ENCODE measurements around the gene LAMA2.

The LAMA2 gene

DNA sequence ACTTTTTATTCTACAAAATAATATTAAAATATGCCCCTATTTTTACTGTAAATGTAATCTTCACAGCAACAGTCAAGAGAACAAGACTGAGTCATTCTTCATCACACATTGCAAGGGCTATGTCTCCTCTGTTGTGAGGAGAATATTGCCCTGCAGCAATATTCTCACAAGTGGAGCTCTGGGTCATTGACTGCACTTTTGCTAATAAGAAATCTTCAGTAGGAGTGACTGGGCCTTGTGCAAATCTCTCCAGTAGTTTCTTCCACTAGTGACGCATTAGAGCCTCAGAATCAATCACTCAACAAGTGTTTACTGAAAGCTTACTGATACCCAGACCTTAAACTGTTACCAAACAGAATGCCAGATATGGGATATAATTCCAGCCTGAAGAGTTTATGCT lies 49.1 kb downstream of the LAMA2 start:
- TF ChIP-seq CREB1 (IDR thresholded peaks at IDR 0.05; ENCODE audit: low read depth) (no peak), CEBPB (IDR thresholded peaks at IDR 0.05) (no peak), RAD21 (IDR thresholded peaks at IDR 0.05; ENCODE audit: low read depth) (no peak), TCF12 (IDR thresholded peaks at IDR 0.05; ENCODE audit: low read depth) (no peak)

DNA sequence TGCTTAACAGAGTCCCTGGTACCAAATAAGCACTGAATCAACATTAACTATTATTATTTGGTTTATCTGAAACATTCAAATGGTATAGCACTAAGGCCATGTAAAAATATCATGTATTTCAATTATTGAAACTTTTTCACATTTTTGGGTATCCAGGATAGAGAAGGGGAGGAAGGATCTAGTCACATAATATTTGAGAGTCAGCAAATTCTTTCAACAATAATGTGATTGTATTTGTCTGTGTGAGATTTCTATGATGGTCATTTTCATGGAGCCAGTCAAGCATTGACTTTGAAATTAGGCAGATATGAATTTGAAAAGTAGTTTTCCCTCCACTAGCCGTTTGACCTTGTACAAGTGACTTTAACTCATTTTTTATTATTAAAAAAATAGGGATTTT lies 67.9 kb downstream of the LAMA2 start:
- TF ChIP-seq NFIC (IDR thresholded peaks at IDR 0.05) (no peak), EP300 (IDR thresholded peaks at IDR 0.05; ENCODE audit: borderline replicate concordance) (no peak), ZBTB7A (IDR thresholded peaks at IDR 0.05; ENCODE audit: low read depth) (no peak), TEAD4 (IDR thresholded peaks at IDR 0.05) (no peak), YY1 (IDR thresholded peaks at IDR 0.05; ENCODE audit: low read depth) (no peak), CEBPB (IDR thresholded peaks at IDR 0.05) (no peak), TAF1 (IDR thresholded peaks at IDR 0.05; ENCODE audit: low read depth) (no peak), TCF12 (IDR thresholded peaks at IDR 0.05; ENCODE audit: low read depth) (no peak), FOXM1 (IDR thresholded peaks at IDR 0.05; ENCODE audit: borderline replicate concordance, low read depth) (no peak), RAD21 (IDR thresholded peaks at IDR 0.05; ENCODE audit: low read depth) (no peak), CREB1 (IDR thresholded peaks at IDR 0.05; ENCODE audit: low read depth) (no peak)
- TF ChIP-seq, protein P1, sequence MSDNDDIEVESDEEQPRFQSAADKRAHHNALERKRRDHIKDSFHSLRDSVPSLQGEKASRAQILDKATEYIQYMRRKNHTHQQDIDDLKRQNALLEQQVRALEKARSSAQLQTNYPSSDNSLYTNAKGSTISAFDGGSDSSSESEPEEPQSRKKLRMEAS (IDR thresholded peaks at IDR 0.05): no peak
- TF ChIP-seq, protein P2, sequence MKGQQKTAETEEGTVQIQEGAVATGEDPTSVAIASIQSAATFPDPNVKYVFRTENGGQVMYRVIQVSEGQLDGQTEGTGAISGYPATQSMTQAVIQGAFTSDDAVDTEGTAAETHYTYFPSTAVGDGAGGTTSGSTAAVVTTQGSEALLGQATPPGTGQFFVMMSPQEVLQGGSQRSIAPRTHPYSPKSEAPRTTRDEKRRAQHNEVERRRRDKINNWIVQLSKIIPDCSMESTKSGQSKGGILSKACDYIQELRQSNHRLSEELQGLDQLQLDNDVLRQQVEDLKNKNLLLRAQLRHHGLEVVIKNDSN (IDR thresholded peaks at IDR 0.05): no peak
- TF ChIP-seq, protein P3, sequence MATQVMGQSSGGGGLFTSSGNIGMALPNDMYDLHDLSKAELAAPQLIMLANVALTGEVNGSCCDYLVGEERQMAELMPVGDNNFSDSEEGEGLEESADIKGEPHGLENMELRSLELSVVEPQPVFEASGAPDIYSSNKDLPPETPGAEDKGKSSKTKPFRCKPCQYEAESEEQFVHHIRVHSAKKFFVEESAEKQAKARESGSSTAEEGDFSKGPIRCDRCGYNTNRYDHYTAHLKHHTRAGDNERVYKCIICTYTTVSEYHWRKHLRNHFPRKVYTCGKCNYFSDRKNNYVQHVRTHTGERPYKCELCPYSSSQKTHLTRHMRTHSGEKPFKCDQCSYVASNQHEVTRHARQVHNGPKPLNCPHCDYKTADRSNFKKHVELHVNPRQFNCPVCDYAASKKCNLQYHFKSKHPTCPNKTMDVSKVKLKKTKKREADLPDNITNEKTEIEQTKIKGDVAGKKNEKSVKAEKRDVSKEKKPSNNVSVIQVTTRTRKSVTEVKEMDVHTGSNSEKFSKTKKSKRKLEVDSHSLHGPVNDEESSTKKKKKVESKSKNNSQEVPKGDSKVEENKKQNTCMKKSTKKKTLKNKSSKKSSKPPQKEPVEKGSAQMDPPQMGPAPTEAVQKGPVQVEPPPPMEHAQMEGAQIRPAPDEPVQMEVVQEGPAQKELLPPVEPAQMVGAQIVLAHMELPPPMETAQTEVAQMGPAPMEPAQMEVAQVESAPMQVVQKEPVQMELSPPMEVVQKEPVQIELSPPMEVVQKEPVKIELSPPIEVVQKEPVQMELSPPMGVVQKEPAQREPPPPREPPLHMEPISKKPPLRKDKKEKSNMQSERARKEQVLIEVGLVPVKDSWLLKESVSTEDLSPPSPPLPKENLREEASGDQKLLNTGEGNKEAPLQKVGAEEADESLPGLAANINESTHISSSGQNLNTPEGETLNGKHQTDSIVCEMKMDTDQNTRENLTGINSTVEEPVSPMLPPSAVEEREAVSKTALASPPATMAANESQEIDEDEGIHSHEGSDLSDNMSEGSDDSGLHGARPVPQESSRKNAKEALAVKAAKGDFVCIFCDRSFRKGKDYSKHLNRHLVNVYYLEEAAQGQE (IDR thresholded peaks at IDR 0.05; ENCODE audit: low read depth): no peak

DNA sequence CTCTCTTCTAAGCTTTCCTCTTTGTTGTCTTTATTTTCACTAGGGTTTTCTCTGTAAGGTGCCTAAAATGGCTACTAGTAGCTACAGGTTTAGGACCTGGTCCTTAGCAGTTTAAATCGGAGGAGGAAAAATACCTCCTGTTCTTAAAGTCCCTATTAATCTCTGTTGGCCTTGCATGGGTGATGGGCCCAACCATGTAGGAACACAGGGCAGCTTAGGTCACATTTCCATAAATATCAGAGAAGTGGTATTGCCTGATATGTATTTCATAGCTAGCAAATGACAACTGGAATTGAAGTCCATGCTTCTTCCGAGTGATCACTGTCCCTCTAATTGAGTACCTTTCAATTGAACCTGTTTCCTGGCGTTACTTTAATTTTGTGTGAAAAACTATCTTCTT lies 70.0 kb downstream of the LAMA2 start:
- TF ChIP-seq, protein P3 (IDR thresholded peaks at IDR 0.05; ENCODE audit: low read depth): no peak
- no peak for TF ChIP-seq CEBPB (IDR thresholded peaks at IDR 0.05)
- TF ChIP-seq CREB1 (IDR thresholded peaks at IDR 0.05; ENCODE audit: low read depth): no peak
- no peak for TF ChIP-seq NFIC (IDR thresholded peaks at IDR 0.05)
- TF ChIP-seq, protein P2 (IDR thresholded peaks at IDR 0.05): no peak
- TF ChIP-seq EGR1 (IDR thresholded peaks at IDR 0.05): no peak

DNA sequence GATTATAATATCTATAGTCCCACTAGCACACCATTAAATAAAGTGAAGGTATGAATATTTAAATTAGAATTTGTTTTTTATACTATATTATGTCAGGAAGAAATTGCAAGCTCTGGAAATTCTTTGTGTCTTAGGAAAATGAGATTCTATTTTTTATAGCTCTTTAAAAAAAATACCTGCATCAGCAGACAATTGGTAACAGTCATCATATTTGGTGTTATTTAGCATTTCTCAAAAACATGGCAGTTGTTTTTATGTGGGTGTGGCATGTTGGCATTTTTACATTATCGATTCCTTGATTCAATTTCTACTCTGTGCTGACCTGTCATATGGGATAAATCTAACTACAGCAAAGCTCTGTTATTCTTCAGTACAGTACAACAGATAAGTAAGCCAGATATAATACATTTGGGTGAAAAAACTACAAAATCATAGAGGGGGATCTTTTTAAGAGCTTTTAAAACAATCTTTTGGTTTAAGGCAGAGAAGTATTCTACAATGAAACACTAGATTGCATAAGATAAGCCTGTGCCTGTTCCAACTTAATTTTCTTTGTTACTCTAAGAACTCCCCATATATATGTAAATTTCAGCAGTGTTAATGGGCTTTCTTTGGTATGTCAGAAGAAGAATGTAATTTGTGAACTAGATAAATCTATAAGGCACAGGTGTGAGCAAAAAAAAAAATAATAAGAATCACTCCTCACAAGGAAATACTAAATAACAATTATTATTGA lies 71.5 kb downstream of the LAMA2 start:
- TF ChIP-seq FOXM1 (IDR thresholded peaks at IDR 0.05; ENCODE audit: borderline replicate concordance, low read depth): no peak
- TF ChIP-seq TAF1 (IDR thresholded peaks at IDR 0.05; ENCODE audit: low read depth): no peak
- TF ChIP-seq NFIC (IDR thresholded peaks at IDR 0.05): no peak
- TF ChIP-seq CEBPB (IDR thresholded peaks at IDR 0.05): no peak
- no peak for TF ChIP-seq EP300 (IDR thresholded peaks at IDR 0.05; ENCODE audit: borderline replicate concordance)
- no peak for TF ChIP-seq YY1 (IDR thresholded peaks at IDR 0.05; ENCODE audit: low read depth)
- TF ChIP-seq, protein P2 (IDR thresholded peaks at IDR 0.05): no peak
- no peak for TF ChIP-seq RAD21 (IDR thresholded peaks at IDR 0.05; ENCODE audit: low read depth)
- no peak for TF ChIP-seq ZBTB7A (IDR thresholded peaks at IDR 0.05; ENCODE audit: low read depth)
- no peak for TF ChIP-seq TEAD4 (IDR thresholded peaks at IDR 0.05)
- TF ChIP-seq, protein P1 (IDR thresholded peaks at IDR 0.05): no peak
- TF ChIP-seq, protein P3 (IDR thresholded peaks at IDR 0.05; ENCODE audit: low read depth): no peak
- TF ChIP-seq CREB1 (IDR thresholded peaks at IDR 0.05; ENCODE audit: low read depth): no peak
- no peak for TF ChIP-seq TCF12 (IDR thresholded peaks at IDR 0.05; ENCODE audit: low read depth)
- no peak for TF ChIP-seq EGR1 (IDR thresholded peaks at IDR 0.05)
